LNCaP clone FGC (cell line): ENCODE measurements around the gene LOXL1.

Experiments
- DNase-seq: peaks from one replicate; pipeline ENCODE4 v3.0.0-alpha.2; 2011; ENCODE audit warnings: low read depth
- H3K4me3 ChIP-seq: 2 replicates; pipeline ENCODE4 v1.5.1; 2011; ENCODE audit warnings: mild to moderate bottlenecking, low read depth, low read length, control low read depth
- TF ChIP-seq, protein P1 (sequence below): IDR thresholded peaks from 2 replicates; pipeline ENCODE4 v1.5.1; 2012; ENCODE audit warnings: mild to moderate bottlenecking; ENCODE audit not compliant: control insufficient read depth, insufficient read depth; ENCODE audit errors: extremely low read depth

LOXL1 gene

GRCh38 chr15:73901126-73901810 lies 25.0 kb upstream of the LOXL1 start:
- DNase-seq = no peak
- TF ChIP-seq, protein P1, sequence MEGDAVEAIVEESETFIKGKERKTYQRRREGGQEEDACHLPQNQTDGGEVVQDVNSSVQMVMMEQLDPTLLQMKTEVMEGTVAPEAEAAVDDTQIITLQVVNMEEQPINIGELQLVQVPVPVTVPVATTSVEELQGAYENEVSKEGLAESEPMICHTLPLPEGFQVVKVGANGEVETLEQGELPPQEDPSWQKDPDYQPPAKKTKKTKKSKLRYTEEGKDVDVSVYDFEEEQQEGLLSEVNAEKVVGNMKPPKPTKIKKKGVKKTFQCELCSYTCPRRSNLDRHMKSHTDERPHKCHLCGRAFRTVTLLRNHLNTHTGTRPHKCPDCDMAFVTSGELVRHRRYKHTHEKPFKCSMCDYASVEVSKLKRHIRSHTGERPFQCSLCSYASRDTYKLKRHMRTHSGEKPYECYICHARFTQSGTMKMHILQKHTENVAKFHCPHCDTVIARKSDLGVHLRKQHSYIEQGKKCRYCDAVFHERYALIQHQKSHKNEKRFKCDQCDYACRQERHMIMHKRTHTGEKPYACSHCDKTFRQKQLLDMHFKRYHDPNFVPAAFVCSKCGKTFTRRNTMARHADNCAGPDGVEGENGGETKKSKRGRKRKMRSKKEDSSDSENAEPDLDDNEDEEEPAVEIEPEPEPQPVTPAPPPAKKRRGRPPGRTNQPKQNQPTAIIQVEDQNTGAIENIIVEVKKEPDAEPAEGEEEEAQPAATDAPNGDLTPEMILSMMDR = no peak
- H3K4me3 ChIP-seq = no peak overlapping the region

DNA sequence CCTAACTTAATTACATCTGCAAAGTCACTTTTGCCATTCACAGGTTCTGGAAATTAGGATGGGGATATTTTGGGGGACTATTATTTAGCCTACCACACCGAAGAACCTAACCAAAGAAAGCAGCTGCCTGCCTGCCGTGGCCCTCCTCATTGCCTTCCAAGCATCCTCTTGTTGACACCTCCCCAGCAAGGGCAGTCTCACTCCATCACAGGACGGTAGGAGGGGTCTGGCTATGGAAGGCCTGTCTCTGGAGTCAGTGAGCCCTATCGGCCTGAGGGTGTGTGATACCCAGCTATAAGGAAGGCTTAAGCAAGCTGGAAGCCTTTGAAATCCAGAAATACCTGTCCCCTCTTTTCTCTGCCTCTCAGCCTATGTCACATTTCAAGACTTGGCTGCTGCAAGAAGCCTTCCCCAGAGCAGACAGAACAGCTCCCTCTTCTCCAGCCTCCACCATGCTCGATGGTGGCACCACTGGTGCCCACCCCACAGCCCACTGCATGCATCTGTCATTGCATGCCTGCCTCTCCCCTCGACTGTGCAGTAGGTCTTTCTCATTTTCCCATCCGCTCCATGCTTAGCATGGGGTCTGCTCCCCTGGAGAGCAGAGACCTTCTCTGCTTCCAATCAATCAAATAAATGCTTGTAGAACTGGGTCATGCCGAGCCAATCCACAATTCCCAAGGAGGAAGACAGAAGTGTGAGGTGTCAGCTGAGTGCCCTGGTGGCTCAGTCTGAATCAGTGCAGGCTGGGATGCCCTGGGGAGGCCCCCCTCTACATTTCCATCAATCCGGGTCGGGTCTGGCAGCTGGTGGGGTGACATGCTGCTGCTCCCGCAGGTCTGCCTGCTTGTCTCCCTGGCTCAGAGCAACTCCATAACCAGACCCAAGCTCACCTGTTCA lies 23.9 kb upstream of the LOXL1 start:
- TF ChIP-seq, protein P1 = no peak
- H3K4me3 ChIP-seq = no peak overlapping the region
- no peak for DNase-seq

GRCh38 chr15:73904026-73904815 lies 22.0 kb upstream of the LOXL1 start:
- H3K4me3 ChIP-seq = no peak overlapping the region
- DNase-seq = no peak
- TF ChIP-seq, protein P1 = no peak

DNA sequence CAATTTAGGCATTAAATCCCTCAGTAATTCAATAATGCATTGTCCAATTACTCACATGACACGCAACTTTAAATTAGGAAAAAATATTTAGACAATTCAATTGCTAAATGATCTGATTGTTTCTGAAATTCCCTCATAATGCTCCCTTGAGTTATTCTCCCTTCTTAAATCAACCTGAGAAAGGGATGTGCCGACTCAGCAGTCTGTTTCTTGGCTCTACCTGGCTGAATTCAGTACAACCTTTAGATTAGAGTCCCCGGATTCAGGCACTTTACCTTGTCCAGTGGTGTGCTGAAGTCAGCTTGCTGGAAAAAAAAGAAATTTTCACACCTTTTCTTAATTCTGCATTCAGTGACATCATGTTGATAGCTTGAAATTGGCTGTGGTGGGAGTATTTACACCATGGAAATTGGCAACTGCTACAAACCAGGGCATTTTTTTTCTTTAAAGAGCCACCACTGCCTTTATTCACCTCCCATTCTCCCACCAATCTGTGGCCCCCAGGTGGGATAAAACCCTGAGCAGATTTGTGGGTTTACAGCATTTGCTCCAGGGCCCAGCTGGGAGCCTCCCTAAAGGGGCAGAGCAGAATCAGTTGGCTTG lies 20.9 kb upstream of the LOXL1 start:
- TF ChIP-seq, protein P1 = no peak
- DNase-seq = no peak
- no peak overlapping the region for H3K4me3 ChIP-seq

GRCh38 chr15:73906346-73907034 lies 19.8 kb upstream of the LOXL1 start:
- DNase-seq = no peak
- TF ChIP-seq, protein P1 = no peak

GRCh38 chr15:73907035-73907408 lies 19.2 kb upstream of the LOXL1 start:
- no peak for DNase-seq
- TF ChIP-seq, protein P1 = no peak
- H3K4me3 ChIP-seq = no peak overlapping the region

More at GRCh38 chr15:73906346-73907034, 19.8 kb upstream of the LOXL1 start:
- no peak overlapping the region for H3K4me3 ChIP-seq
